Upper lobe of left lung (tissue), 6 donors: ENCODE data around the gene ABR. TPM values are rescaled to one million over a fixed set of nuclear protein-coding genes. Genes with fewer than 3 reads are reported as not detected.
A peak's percentile ranks its signal among the peaks of the same experiment; 100 is the strongest.

ENCODE experiments used
- ATAC-seq, 2 donors: fragments of 200-7000 bp; cut with Tn5 transposase; one replicate each; pipeline ENCODE4 v1.9.1; 2022; ENCODE audit warnings: mild to moderate bottlenecking in 2 of 2, moderate library complexity in 2 of 2; ENCODE audit not compliant: low FRiP score in 2 of 2
- DNase-seq, 2 donors: peaks; one replicate each; pipeline ENCODE4 v3.0.0-alpha.2; 2019 to 2020
- H3K27ac ChIP-seq, 4 donors: fragments of 200-600 bp; sonication (generic); one replicate each; pipeline ENCODE4 v1.5.1; 2016 to 2019
- H3K27me3 ChIP-seq, 4 donors: fragments of 200-600 bp; sonication (generic); one replicate each; pipeline ENCODE4 v1.5.1; 2017 to 2019
- H3K36me3 ChIP-seq, 4 donors: fragments of 200-600 bp; sonication (generic); one replicate each; pipeline ENCODE4 v1.5.1; 2016 to 2019
- H3K4me1 ChIP-seq, 4 donors: fragments of 200-600 bp; sonication (generic); one replicate each; pipeline ENCODE4 v1.5.1; 2018 to 2019
- H3K4me3 ChIP-seq, 4 donors: fragments of 200-600 bp; sonication (generic); one replicate each; pipeline ENCODE4 v1.5.1; 2017 to 2019; ENCODE audit warnings: mild to moderate bottlenecking in 2 of 4, moderate library complexity in 1 of 4
- H3K9me3 ChIP-seq, 4 donors: fragments of 200-600 bp; sonication (generic); one replicate each; pipeline ENCODE4 v1.5.1; 2018 to 2019
- CTCF ChIP-seq, 6 experiments: fragments of 450-650 bp in 4 of 6; fragments of 200-600 bp in 2 of 6; sonication (generic) in 2 of 6; IDR thresholded peaks; one replicate each; pipeline ENCODE4 v1.5.1; 2016 to 2019; ENCODE audit warnings: antibody characterized with exemption in 6 of 6
- EP300 ChIP-seq, 4 donors: sonication (generic); formaldehyde crosslinking; IDR thresholded peaks; one replicate each; pipeline ENCODE4 v1.5.1; 2017; ENCODE audit warnings: antibody characterized with exemption in 4 of 4, control low read depth in 2 of 4
- POLR2A ChIP-seq, 4 donors: fragments of 450-650 bp; IDR thresholded peaks; one replicate each; pipeline ENCODE4 v1.5.1; 2016 to 2017; ENCODE audit warnings: antibody characterized with exemption in 4 of 4, mild to moderate bottlenecking in 2 of 4
- POLR2AphosphoS5 ChIP-seq, 2 donors: sonication (generic); formaldehyde crosslinking; IDR thresholded peaks; one replicate each; pipeline ENCODE4 v1.5.1; 2017; ENCODE audit warnings: antibody characterized with exemption in 2 of 2
- WGBS, 2 donors: methylation state at CpG; one replicate each; pipeline ENCODE4 v1.1.5; 2017 to 2018; 5-methylcytosine and 5-hydroxymethylcytosine counted together
- total RNA-seq, 6 donors: library from RNA; depleted of rRNA in 4 of 6; stranded (reverse); fragments of >200 nt in 4 of 6; gene quantifications; one replicate each; pipeline versions ENCODE4 v1.1.0 to v1.2.1, GENCODE V29; 2016 to 2021
- donor health status: DM: no; HTN: no; CAD: no; lungs with moderate emphysema.
- donor health status: DM: no; HTN: yes; CAD: no; lungs with severe emphysema.

Gene ABR
- total RNA-seq, 6 donors from 2014 or later, result 117 to 645 (median 206) TPM

GRCh38 chr17:1011138-1011537 is 168.6 kb downstream of the ABR start:
- H3K27me3 ChIP-seq, result no peaks in the 10 kb centered on the region
- peaks cover 9 to 29% (median 10%) of the 10 kb centered on the region in 4 donors for H3K4me1 ChIP-seq
- H3K27ac ChIP-seq, result peak overlapping the region in 3 of 4 donors; percentile 68 to 84 (median 79)
- ATAC-seq, result no peak
- H3K9me3 ChIP-seq, result no peaks in the 10 kb centered on the region
- TF ChIP-seq EP300 (IDR thresholded peaks at IDR 0.05), result no peak
- no peak for TF ChIP-seq CTCF (IDR thresholded peaks at IDR 0.05)
- no peak for TF ChIP-seq POLR2AphosphoS5 (IDR thresholded peaks at IDR 0.05)
- no peak for TF ChIP-seq POLR2A (IDR thresholded peaks at IDR 0.05)
- peak in 1 of 2 donors; percentile 36 for DNase-seq
- H3K36me3 ChIP-seq, result peaks cover 28 to 70% (median 62%) of the 10 kb centered on the region in 4 donors
- H3K4me3 ChIP-seq, result no peak overlapping the region
- whole genome bisulfite sequencing, 2 donors, result 86 to 88% methylated on average over 9 to 10 of the region's 10 CpGs

DNA sequence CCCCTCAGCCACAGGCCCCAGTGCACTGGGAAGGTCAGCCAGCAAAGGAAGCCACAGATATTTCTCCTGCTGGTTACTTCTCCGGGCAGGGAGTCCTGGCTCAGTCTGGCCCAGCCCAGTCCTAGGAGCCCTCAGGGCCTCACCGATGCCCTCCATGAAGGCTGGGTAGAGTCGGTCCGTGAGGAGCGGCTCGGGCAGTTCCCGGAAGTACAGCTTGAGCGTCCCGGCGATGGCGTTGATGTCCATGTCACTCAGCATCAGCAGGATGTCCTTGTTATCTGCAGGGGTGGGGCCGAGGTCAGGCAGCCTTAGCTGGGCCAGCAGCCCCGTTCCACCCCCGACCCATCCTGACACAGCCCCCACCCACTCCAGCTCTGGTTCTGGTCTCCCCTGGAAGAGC is 169.2 kb downstream of the ABR start:
- peaks cover 14 to 35% (median 16%) of the 10 kb centered on the region in 4 donors for H3K4me1 ChIP-seq
- WGBS, 2 donors, result 77 to 88% methylated on average over 8 to 11 of the region's 14 CpGs
- H3K27ac ChIP-seq, result peak overlapping the region in 3 of 4 donors; percentile 68 to 84 (median 79)
- H3K36me3 ChIP-seq, result peaks cover 28 to 76% (median 67%) of the 10 kb centered on the region in 4 donors
- no peaks in the 10 kb centered on the region for H3K9me3 ChIP-seq
- DNase-seq (no peak), ATAC-seq (no peak)
- no peak overlapping the region for H3K4me3 ChIP-seq
- no peak for TF ChIP-seq POLR2A (IDR thresholded peaks at IDR 0.05)
- peak in 1 of 2 donors; percentile 13 for TF ChIP-seq POLR2AphosphoS5 (IDR thresholded peaks at IDR 0.05)
- no peak for TF ChIP-seq CTCF (IDR thresholded peaks at IDR 0.05)
- no peak for TF ChIP-seq EP300 (IDR thresholded peaks at IDR 0.05)
- H3K27me3 ChIP-seq, result no peaks in the 10 kb centered on the region

DNA sequence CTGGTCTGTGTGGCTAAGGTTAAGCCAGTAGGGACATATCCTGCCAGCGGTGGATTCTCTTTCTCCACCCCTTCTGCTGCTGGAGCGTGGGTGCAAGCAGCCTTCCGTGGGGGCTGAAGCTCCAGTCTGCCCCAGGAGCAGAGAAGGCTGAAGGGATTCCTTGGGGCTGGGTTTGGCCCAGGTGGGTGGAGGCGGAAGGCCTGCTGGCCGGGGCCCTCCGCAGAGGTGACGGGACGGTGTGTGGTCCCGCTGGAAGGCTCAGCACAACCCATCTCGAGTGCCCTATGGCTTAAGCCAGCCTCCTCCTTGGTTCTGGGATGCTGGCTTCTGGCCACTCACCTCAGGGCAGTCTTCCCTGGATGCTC is 169.7 kb downstream of the ABR start:
- no peak for ATAC-seq
- 91% methylated on average over 10 of the region's 10 CpGs; no CpG with 5 or more reads in 1 of the 2 donors for WGBS, 2 donors
- Histone ChIP-seq H3K27me3 (no peaks in the 10 kb centered on the region), H3K36me3 (peaks cover 28 to 81% (median 72%) of the 10 kb centered on the region in 4 donors), H3K4me1 (peaks cover 19 to 39% (median 21%) of the 10 kb centered on the region in 4 donors), H3K27ac (peak overlapping the region in 3 of 4 donors; percentile 68 to 84 (median 79)), H3K9me3 (no peaks in the 10 kb centered on the region), H3K4me3 (no peak overlapping the region)
- no peak for TF ChIP-seq EP300 (IDR thresholded peaks at IDR 0.05)
- TF ChIP-seq CTCF (IDR thresholded peaks at IDR 0.05), result no peak
- no peak for TF ChIP-seq POLR2AphosphoS5 (IDR thresholded peaks at IDR 0.05)
- no peak for TF ChIP-seq POLR2A (IDR thresholded peaks at IDR 0.05)
- peak in 1 of 2 donors; percentile 54 for DNase-seq

DNA sequence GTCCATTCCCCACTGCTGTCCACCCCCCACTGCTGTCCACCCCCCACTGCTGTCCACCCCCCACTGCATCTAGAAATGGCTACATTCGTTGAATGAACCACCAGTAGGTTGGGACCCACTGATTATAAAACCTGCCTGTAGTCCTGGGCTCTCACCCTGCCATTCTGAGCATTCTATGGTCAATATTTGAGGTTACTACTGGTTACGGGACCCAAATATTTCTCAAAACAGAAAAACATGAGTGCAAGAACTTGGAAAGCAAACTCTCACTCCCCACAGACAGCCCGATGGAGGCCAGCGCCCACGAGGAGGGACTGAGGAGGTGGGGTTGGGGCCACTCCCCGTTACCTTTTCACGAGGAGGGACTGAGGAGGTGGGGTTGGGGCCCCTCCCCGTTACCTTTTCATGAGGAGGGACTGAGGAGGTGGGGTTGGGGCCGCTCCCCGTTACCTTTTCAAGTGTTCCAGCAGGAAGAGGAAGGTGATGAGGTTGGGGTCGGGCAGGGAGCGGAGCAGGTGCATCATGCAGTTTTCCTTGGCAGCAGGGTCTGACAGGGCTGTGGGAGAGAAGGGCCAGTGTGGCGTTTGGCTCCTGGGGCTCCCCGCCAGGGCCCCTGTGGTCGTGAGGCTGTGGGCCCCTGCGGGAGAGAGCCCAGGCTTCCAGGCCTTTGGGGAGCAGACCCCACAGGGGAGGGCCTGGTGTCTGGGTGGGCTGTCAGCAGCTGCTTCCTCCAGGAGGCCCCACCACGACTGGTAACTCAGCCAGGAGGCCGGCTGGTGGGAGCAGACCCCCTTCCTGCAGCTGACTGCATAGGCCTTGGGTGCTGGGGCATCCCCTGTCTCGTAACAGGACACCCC is 170.3 kb downstream of the ABR start:
- WGBS, 2 donors, result 79 to 81% methylated on average over 12 to 19 of the region's 19 CpGs
- Histone ChIP-seq H3K4me1 (peaks cover 25 to 45% (median 27%) of the 10 kb centered on the region in 4 donors), H3K36me3 (peaks cover 28 to 87% (median 77%) of the 10 kb centered on the region in 4 donors), H3K27me3 (no peaks in the 10 kb centered on the region), H3K9me3 (no peaks in the 10 kb centered on the region), H3K27ac (peak overlapping the region in 3 of 4 donors; percentile 68 to 84 (median 79)), H3K4me3 (no peak overlapping the region)
- TF ChIP-seq POLR2A (IDR thresholded peaks at IDR 0.05) (no peak), CTCF (IDR thresholded peaks at IDR 0.05) (no peak), EP300 (IDR thresholded peaks at IDR 0.05) (no peak), POLR2AphosphoS5 (IDR thresholded peaks at IDR 0.05) (no peak)
- ATAC-seq, result no peak
- peak in 1 of 2 donors; percentile 73 for DNase-seq
